Activated CD4-positive, alpha-beta memory T cell treated with anti-CD3 and anti-CD28 coated beads for 36 hours (primary cell): ENCODE measurements around the gene ATG5. TPM values are rescaled to one million over a fixed set of nuclear protein-coding genes. Genes with fewer than 3 reads are reported as not detected.

Source experiments
- CTCF ChIA-PET: fragments of 350-600 bp; sonication (Branson Sonifier 250); formaldehyde crosslinking; loops from one replicate; lab custom pipeline; 2021; ENCODE audit warnings: antibody characterized with exemption, inconsistent platforms; lab: Charles Lee
- POLR2A ChIA-PET: fragments of 350-600 bp; sonication (Branson Sonifier 250); formaldehyde crosslinking; loops from one replicate; lab custom pipeline; 2021; ENCODE audit warnings: antibody characterized with exemption; lab: Charles Lee
- DNase-seq: peaks from one replicate; pipeline ENCODE4 v3.0.0-alpha.2; 2020
- H3K27ac Mint-ChIP-seq: one replicate; pipeline ENCODE4 v1.8.0; 2021; ENCODE audit warnings: mixed read lengths
- H3K27me3 Mint-ChIP-seq: one replicate; pipeline ENCODE4 v1.8.0; 2021; ENCODE audit warnings: mixed read lengths
- H3K36me3 Mint-ChIP-seq: one replicate; pipeline ENCODE4 v1.8.0; 2021; ENCODE audit warnings: mixed read lengths
- H3K4me1 Mint-ChIP-seq: one replicate; pipeline ENCODE4 v1.8.0; 2021; ENCODE audit warnings: low read depth, mixed read lengths
- H3K4me3 Mint-ChIP-seq: one replicate; pipeline ENCODE4 v1.8.0; 2021; ENCODE audit warnings: mild to moderate bottlenecking, mixed read lengths
- H3K9me3 Mint-ChIP-seq: one replicate; pipeline ENCODE4 v1.8.0; 2021; ENCODE audit warnings: mixed read lengths
- intact Hi-C: fragments of 100-400 bp; cut with micrococcal nuclease; formaldehyde crosslinking; loops from one replicate; pipeline ENCODE4 v1.15.1; 2023
- total RNA-seq, 2 experiments: library from RNA; stranded (reverse); gene quantifications; one replicate each; pipeline ENCODE4 v1.2.3, GENCODE V29; 2021

ATG5 gene
- total RNA-seq, 2 experiments from 2014 or later = 29.2 TPM

GRCh38 chr6:106347219-106347618, 21.7 kb upstream of the ATG5 start:
- POLR2A ChIA-PET = interaction anchor here (0.8 kb wide), 1 partner anchor 19 kb away, joined by 3 read pairs; no protein-coding TSS in a partner anchor
- no peaks in the 10 kb centered on the region for H3K4me1 Mint-ChIP-seq
- intact Hi-C loops = no loop called here

GRCh38 chr6:106339334-106340029, 13.9 kb upstream of the ATG5 start:
- Mint-ChIP-seq H3K4me3 (no peak overlapping the region), H3K36me3 (no peaks in the 10 kb centered on the region), H3K4me1 (peaks cover 3% of the 10 kb centered on the region), H3K27ac (no peak overlapping the region), H3K9me3 (no peaks in the 10 kb centered on the region), H3K27me3 (peaks cover 29% of the 10 kb centered on the region)
- POLR2A ChIA-PET = interaction anchor here (1.2 kb wide), 1 partner anchor 14 kb away, joined by 4 read pairs; the partner anchor contains the start of gene ATG5
- CTCF ChIA-PET = interaction anchor here (0.6 to 2.5 kb wide), 37 partner anchors 8 to 1262 kb away, joined by 3 to 21 read pairs (median 4); partner anchors contain the start of genes ATG5, CRYBG1 and MTRES1
- intact Hi-C loops = loop anchor here (1.0 kb wide), 3 partner anchors 106 to 640 kb away; no protein-coding TSS in a partner anchor
- peak; percentile 63 for DNase-seq

More at GRCh38 chr6:106347219-106347618, 21.7 kb upstream of the ATG5 start:
- H3K27me3 Mint-ChIP-seq = peaks cover 7% of the 10 kb centered on the region
- no peaks in the 10 kb centered on the region for H3K36me3 Mint-ChIP-seq
- H3K9me3 Mint-ChIP-seq = no peaks in the 10 kb centered on the region
- no peak for DNase-seq
- no peak overlapping the region for H3K27ac Mint-ChIP-seq
- CTCF ChIA-PET = interaction anchor here (0.7 to 2.1 kb wide), 3 partner anchors 8 to 632 kb away, joined by 3 to 13 read pairs (median 5); no protein-coding TSS in a partner anchor
- H3K4me3 Mint-ChIP-seq = no peak overlapping the region

DNA sequence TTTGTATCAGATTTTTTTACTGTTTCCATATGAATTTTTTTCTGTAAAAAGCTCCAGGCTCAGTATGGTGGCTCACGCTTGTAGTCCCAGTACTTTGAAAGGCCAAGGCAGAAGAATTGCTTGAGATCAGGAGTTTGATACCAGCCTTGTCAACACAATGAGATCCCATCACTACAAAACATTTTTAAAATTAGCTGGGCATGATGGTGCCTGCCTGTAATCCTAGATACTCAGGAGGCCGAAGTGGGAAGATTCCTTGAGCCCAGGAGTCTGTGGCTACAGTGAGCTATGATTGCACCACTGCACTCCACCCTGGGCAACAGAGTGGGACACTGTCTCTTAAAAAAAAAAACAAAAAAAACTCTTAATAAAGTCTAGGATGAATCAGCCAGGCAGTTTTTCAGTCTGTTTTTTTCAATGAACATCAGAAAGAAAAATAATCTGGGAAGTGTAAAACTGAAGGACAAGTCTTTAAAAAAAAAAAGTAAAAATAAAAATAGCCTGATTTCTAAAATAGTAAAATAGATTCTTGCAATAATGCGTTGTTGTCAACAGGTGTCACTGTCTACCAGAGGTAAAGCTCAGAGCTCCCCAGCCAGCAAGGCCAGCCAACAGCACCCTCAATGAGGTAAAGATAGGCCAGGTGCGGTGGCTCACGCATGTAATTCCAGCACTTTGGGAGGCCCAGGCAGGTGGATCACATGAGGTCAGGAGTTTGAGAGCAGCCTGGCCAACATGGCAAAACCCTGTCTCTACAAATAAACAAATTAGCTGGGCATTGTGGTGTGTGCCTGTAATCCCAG, 9.3 kb upstream of the ATG5 start:
- ChIA-PET POLR2A (interaction anchor here (0.6 kb wide), 1 partner anchor 108 kb away, joined by 3 read pairs; no protein-coding TSS in a partner anchor), CTCF (interaction anchor here (0.6 to 2.9 kb wide), 28 partner anchors 9 to 905 kb away, joined by 3 to 46 read pairs (median 4); partner anchors contain the start of genes ATG5 and CRYBG1)
- H3K4me1 Mint-ChIP-seq = peaks cover 3% of the 10 kb centered on the region
- no peaks in the 10 kb centered on the region for H3K36me3 Mint-ChIP-seq
- H3K27me3 Mint-ChIP-seq = peaks cover 24% of the 10 kb centered on the region
- H3K9me3 Mint-ChIP-seq = no peaks in the 10 kb centered on the region
- intact Hi-C loops = loop anchor here (1.0 kb wide), 1 partner anchor 110 kb away; no protein-coding TSS in a partner anchor
- peak; percentile 53 for DNase-seq
- H3K27ac Mint-ChIP-seq = no peak overlapping the region
- H3K4me3 Mint-ChIP-seq = no peak overlapping the region

DNA sequence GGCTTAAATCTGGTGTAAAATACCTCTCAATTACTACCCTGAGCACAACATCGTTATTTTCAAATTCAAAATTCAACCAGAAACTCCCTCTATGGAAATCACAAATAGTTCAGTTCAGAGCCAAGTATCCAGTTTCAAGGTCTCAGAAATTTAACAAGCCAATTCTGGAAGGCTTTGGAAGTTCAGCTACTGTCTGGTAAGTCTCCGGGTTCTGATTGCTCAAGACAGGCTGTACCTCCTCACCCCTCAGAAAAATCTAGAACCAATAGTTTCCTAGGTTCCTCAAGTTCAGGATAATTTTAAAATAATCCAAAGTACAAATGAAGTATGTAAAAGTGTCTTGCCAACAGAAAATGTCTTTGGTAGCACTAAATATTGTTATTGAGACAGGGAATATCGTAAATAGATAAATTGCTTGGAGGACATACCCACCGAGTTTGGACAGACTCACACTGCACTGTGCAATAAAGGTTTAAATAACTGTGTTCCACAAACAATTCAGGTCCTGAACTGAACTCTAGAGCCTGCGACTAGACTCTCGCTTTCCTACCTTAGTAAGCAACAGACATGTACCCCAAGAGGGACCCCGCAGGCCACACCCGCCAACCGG, 729 bp downstream of the ATG5 start:
- H3K27ac Mint-ChIP-seq = peak overlapping the region; percentile 94

DNA sequence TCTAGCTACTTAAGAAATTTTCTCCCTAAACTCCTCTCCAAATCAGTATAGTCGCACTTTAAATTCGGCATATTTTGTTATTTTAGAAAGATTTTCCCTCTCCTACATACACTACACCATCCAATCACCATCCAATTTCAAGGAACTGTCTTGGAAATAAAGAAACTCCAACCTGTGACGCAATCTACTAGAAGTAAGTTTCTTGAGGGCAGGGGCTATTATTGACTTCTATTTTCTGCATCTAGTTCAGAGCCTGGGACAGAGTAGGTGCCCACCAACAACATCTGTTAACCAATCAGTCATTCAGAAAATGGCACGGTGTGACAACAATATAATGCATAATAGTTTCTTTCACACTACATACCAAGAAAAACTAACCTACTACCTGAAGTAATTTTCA, 3.6 kb downstream of the ATG5 start:
- H3K9me3 Mint-ChIP-seq = no peaks in the 10 kb centered on the region
- intact Hi-C loops = no loop called here
- peaks cover 53% of the 10 kb centered on the region for H3K4me1 Mint-ChIP-seq
- no peak overlapping the region for H3K4me3 Mint-ChIP-seq
- no peak for DNase-seq
- POLR2A ChIA-PET = no interaction called here
- H3K36me3 Mint-ChIP-seq = peaks cover 5% of the 10 kb centered on the region
- H3K27me3 Mint-ChIP-seq = no peaks in the 10 kb centered on the region
- no peak overlapping the region for H3K27ac Mint-ChIP-seq
- CTCF ChIA-PET = interaction anchor here (1.3 kb wide), 1 partner anchor 18 kb away, joined by 3 read pairs; no protein-coding TSS in a partner anchor

More for the DNA sequence above, 729 bp downstream of the ATG5 start:
- intact Hi-C loops = loop anchor here (1.0 to 2.0 kb wide), 3 partner anchors 188 to 304 kb away; partner anchors contain the start of genes QRSL1 and RTN4IP1
- H3K4me1 Mint-ChIP-seq = peaks cover 43% of the 10 kb centered on the region
- no peaks in the 10 kb centered on the region for H3K27me3 Mint-ChIP-seq
- POLR2A ChIA-PET = interaction anchor here (1.2 to 1.4 kb wide), 3 partner anchors 11 to 195 kb away, joined by 3 to 6 read pairs (median 5); no protein-coding TSS in a partner anchor
- peaks cover 3% of the 10 kb centered on the region for H3K36me3 Mint-ChIP-seq
- peak overlapping the region; percentile 96 for H3K4me3 Mint-ChIP-seq
- H3K9me3 Mint-ChIP-seq = no peaks in the 10 kb centered on the region
- no peak for DNase-seq
- CTCF ChIA-PET = interaction anchor here (0.7 to 2.1 kb wide), 8 partner anchors 10 to 893 kb away, joined by 3 to 12 read pairs (median 4); partner anchors contain the start of gene CRYBG1

DNA sequence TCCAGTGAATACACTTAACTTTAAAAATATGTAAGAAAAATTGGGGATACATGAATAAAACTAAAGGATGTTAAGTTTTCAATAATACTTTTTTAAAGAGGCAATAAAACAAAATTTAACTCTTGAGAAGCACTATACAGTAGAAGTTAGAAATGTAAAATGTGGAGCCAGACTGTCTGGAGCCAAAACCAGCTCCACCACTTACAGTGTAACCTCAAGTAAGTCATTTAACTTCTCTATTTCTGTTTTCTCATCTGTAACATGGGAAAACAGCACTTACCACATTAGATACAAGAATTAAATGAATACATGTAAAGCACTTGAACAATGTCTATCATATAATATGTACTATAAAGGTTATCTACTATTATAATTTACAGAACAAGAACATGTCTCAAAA, 6.7 kb downstream of the ATG5 start:
- Mint-ChIP-seq H3K27ac (no peak overlapping the region), H3K9me3 (no peaks in the 10 kb centered on the region), H3K27me3 (no peaks in the 10 kb centered on the region), H3K4me3 (no peak overlapping the region), H3K36me3 (peaks cover 13% of the 10 kb centered on the region), H3K4me1 (peaks cover 58% of the 10 kb centered on the region)
- ChIA-PET POLR2A (no interaction called here), CTCF (no interaction called here)
- intact Hi-C loops = loop anchor here (5.0 kb wide), 1 partner anchor 72 kb away; no protein-coding TSS in a partner anchor
- no peak for DNase-seq

DNA sequence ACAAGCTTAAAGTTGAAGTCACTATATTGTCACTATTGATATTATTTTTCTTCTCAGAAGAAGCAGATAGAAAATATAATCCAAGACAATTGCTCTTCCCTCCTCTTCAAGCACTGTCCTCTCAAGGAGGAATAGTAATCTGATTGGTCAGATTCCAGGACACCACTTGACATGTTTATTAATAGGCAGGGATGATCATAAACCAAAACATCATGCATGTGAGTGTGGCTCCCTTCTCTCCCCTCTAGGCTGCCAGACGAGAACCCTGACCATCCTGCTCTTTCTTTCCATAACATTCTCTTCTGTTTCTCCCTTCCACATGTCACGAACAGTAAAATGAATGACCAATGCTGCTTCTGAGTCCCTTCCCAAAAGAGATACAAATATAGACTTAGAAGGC, 7.5 kb downstream of the ATG5 start:
- peaks cover 14% of the 10 kb centered on the region for H3K36me3 Mint-ChIP-seq
- peaks cover 59% of the 10 kb centered on the region for H3K4me1 Mint-ChIP-seq
- H3K4me3 Mint-ChIP-seq = no peak overlapping the region
- H3K27me3 Mint-ChIP-seq = no peaks in the 10 kb centered on the region
- intact Hi-C loops = loop anchor here (5.0 kb wide), 1 partner anchor 71 kb away; no protein-coding TSS in a partner anchor
- H3K9me3 Mint-ChIP-seq = no peaks in the 10 kb centered on the region
- H3K27ac Mint-ChIP-seq = no peak overlapping the region
- POLR2A ChIA-PET = no interaction called here
- DNase-seq = no peak
- CTCF ChIA-PET = interaction anchor here (0.7 kb wide), 1 partner anchor 42 kb away, joined by 3 read pairs; no protein-coding TSS in a partner anchor

DNA sequence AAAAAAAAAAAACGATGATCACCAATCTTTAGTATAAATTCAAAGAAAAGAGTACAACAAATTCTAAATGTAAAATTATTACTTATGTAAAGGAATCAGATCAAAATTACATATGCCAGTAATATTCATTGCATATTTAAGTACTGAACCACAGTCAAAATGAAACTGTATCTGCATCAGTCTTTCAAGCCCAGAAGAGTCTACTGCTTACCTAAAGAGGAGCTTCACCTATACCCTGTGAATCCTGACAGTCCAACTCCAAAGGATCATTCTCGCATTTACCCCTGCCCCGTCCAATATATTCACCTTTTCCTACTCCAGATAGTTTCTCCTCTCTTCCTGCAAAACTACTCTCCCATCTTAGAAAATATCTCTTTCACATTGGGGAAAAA, 9.2 kb downstream of the ATG5 start:
- ChIA-PET CTCF (interaction anchor here (1.0 to 1.9 kb wide), 2 partner anchors 19 to 324 kb away, joined by 4 read pairs; no protein-coding TSS in a partner anchor), POLR2A (interaction anchor here (0.6 kb wide), 3 partner anchors 9 to 30 kb away, joined by 3 read pairs; partner anchors contain the start of gene ATG5)
- no peak for DNase-seq
- Mint-ChIP-seq H3K4me1 (peaks cover 63% of the 10 kb centered on the region), H3K27ac (peak overlapping the region; percentile 73), H3K4me3 (no peak overlapping the region), H3K9me3 (no peaks in the 10 kb centered on the region), H3K27me3 (no peaks in the 10 kb centered on the region), H3K36me3 (peaks cover 19% of the 10 kb centered on the region)
- intact Hi-C loops = loop anchor here (5.0 kb wide), 1 partner anchor 69 kb away; no protein-coding TSS in a partner anchor

DNA sequence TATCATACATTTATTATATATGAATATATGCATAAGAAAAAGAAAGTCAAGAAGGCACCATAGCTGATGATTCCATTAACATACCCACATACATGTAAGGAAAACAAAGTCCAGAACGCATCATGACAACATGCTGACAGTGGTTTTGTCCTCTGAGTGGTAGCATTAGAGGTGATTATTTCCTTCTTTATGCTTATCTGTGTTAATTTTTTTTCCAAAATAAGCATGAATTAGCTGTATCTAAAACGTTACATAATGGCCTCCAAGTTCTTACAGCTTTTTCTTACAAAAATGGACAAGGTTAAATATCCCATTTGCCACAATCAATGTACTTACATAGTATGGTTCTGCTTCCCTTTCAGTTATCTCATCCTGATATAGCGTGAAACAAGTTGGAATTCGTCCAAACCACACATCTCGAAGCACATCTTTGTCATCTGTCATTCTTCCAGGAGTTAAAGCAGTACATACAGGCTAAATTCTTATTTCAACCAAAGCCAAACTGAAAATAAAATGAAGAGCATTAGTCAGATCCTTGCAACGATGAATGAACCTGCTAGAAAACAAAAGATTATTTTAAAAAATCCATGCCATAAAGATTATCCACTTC, 9.7 kb downstream of the ATG5 start:
- ChIA-PET POLR2A (interaction anchor here (0.6 kb wide), 1 partner anchor 29 kb away, joined by 3 read pairs; no protein-coding TSS in a partner anchor), CTCF (interaction anchor here (1.0 to 1.9 kb wide), 3 partner anchors 16 to 324 kb away, joined by 3 to 4 read pairs (median 4); no protein-coding TSS in a partner anchor)
- Mint-ChIP-seq H3K36me3 (peaks cover 21% of the 10 kb centered on the region), H3K4me1 (peaks cover 63% of the 10 kb centered on the region), H3K27ac (peak overlapping the region; percentile 73), H3K4me3 (no peak overlapping the region), H3K9me3 (no peaks in the 10 kb centered on the region), H3K27me3 (no peaks in the 10 kb centered on the region)
- intact Hi-C loops = loop anchor here (5.0 kb wide), 1 partner anchor 69 kb away; no protein-coding TSS in a partner anchor
- no peak for DNase-seq

DNA sequence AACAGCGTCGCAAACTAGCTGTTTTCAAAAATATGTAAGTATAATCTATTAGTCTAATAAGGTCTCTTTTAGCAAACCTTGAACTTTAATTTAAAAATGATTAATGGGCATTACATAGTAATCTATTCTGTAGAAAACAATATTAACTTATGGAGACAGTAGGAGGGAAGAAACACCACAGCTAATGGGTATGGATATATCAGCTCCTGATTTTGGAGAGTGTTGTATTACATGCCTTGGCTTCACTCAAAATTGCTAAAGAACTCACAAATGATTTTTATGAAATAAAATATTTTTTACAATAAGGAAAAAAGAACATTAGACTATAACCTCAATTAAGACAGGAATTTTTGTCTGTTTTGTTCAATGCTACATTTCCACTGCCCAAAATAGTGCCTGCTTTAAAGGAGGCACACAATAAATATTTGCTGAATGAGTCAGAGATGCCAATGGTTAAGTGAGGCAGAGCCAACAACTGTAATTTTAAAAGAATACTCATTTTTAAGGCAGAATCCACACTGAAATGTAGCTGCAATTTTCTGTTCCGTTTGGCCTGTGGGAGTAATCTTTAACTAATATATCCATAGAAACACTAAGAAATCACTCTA, 15.7 kb downstream of the ATG5 start:
- Mint-ChIP-seq H3K36me3 (peaks cover 19% of the 10 kb centered on the region), H3K27ac (no peak overlapping the region), H3K9me3 (no peaks in the 10 kb centered on the region), H3K4me1 (peaks cover 34% of the 10 kb centered on the region), H3K4me3 (no peak overlapping the region), H3K27me3 (no peaks in the 10 kb centered on the region)
- intact Hi-C loops = no loop called here
- DNase-seq = no peak
- CTCF ChIA-PET = interaction anchor here (1.1 to 1.9 kb wide), 3 partner anchors 9 to 87 kb away, joined by 3 to 7 read pairs (median 4); no protein-coding TSS in a partner anchor
- POLR2A ChIA-PET = no interaction called here
